Measurements from ENCODE around the gene HECTD3.
"Not testable (repeated sequence)": the region's sequence is repeated elsewhere in the genome, so short reads cannot be mapped to it uniquely, and the experiment has no call there.

The HECTD3 gene

DNA sequence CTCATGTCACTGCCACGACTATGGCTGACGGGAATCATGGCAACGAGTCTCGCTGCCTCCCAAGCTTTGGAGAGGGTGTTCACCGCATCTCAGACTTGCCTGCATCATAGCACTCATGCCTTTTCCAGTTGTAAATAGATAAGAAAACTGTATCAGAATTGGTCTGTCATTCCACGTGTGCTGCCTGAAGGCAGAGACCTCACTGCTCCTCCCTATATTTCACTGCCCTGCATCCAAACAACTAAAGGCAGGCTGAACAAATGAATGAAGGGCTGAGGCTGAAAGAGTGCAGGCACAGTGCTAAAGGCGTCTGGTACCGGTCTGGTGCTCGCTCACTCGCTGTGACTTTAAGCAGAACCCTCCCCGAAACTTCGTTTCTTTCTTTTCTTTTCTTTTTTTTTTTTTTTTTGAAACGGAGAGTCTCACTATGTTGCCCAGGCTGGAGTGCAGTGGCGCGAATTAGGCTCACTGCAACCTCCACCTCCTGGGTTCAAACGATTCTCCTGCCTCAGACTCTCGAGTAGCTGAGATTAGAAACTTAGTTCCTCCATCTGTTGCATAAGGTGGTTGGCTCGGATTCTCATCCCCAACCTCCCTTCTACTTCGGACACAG, 25.3 kb downstream of the HECTD3 start:
- DNase-seq, result no peak

DNA sequence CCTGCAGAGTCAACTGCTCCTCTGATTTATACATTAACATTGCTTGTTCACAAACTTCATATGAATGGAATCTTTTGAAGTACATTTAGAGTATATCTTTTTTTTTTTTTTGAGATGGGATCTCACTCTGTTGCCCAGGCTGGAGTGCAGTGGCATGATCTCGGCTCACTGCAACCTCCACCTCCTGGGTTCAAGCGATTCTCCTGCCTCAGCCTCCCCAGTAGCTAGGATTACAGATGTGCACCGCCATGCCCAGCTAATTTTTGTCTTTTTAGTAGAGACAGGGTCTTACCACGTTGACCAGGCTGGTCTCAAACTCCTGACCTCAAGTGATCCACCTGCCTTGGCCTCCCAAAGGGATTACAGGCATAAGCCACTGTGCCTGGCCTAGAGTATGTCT, 33.8 kb downstream of the HECTD3 start:
- DNase-seq, result not testable (repeated sequence)

DNA sequence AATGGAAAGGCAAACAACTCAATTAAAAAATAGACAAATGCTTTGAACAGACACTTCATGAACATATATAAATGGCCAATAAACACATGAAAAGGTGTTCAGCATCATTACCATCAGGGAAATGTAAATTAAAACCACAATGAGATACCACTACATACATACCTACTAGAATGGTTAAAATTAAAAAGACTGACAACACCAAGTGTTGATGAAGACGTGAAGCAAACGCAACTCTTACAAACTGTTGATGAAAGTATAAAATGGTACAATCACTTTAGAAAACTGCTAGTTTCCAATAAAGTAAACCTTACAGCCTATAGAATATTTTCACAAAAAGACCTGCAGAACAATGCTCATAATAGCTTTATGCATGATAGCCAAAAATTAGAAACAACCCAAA, 34.9 kb downstream of the HECTD3 start:
- DNase-seq, result no peak

DNA sequence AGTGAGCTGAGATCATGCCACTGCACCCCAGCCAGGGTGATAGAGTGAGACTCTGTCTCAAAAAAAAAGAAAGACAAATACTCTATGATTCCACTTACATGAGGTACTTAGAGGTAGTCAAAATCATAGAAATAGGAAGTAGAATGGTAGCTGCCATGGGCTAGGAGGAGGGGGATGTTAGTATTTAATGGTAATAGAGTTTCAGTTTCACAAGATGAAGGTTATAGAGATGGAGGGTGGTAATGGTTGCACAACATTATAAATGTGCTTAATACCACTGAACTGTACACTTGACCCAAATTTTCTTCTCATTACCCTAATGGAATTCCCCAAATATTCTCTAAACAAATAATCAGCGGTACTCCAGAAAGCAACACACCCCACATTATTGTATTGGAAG, 37.5 kb downstream of the HECTD3 start:
- no peak for DNase-seq

DNA sequence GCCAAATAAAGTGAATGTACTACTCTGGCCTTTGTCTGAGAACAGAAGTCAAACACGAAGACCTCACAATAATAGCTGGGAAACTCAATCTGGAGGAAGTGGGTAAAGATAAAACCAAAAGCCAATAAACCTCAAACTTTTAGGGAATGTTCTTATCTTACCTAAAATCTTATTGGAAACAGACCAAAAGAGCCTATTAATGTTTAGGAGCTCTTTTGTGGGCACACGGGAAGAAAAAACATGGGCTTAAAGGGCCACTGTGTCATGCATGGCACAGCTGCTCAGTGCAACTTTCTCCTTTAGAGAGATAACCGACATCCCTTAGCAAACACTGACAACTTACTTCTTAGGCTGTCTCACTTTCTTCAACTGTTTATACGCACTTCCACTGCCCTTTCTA, 40.8 kb downstream of the HECTD3 start:
- no peak for DNase-seq

DNA sequence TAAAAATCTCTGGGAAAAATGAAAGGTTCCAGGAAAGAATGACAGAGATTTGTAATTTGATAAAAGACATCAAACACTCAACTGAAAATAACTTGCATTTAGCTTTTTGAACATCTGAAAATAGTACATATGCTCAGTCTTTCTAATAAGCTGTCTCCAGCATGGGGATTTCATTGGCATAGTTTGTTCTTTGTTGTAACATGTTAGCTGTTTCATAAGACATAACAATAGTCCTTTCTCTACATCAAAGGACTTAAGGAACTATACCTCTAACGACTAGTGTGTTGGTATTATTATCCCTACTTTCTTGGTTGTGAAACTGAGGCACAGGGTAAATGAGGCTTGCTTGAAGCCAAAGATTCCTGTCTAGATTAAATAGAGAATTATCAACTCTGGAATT, 46.7 kb downstream of the HECTD3 start:
- DNase-seq, result no peak

DNA sequence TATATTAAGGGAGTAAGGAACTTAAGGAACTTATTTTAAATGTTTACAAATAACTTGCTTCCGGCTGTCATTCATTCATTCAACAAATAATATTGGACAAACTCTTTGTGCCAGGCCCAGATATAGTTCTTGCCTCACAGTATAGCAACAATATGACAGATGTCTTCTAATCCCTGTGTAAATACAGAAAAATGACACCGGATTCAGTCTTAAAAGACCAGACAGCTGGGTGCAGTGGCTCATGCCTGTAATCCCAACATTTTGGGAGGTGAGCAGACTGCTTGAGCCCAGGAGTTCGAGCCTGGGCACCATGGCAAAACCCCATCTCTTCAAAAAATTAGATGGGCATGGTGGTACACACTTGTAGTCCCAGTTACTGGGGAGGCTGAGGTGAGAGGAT, 48.4 kb downstream of the HECTD3 start:
- DNase-seq, result no peak

DNA sequence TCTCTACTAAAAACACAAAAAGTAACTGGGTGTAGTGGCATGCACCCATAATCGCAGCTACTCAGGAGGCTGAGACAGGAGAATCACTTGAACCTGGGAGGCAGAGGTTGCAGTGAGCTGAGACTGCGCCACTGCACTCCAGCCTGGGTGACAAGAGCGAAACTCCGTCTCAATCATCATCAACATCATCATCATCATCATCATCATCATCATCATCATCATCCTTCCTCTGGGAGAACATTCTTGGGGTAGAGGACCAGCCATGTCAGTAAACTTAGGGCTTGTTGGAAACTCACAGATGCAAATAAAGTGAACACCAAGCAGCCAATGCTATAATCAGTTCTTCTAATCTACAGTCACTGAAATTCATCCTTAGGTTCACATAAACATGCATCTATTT, 49.1 kb downstream of the HECTD3 start:
- not testable (repeated sequence) for DNase-seq

DNA sequence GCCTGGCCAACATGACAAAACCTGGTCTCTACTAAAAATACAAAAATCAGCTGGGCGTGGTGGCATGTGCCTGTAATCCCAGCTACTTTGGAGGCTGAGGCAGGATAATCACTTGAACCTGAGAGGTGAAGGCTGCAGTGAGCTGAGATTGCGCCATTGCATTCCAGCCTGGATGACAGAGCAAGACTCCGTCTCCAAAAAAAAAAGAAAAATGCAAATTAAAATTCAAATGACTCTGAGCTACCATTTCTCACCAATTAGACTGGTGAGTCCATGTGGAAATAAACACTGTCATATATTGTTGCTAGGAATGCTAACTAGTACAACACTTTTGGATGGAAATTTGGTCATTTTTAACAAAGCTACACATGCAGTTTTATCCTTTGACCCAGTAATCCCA, 53.6 kb downstream of the HECTD3 start:
- not testable (repeated sequence) for DNase-seq

DNA sequence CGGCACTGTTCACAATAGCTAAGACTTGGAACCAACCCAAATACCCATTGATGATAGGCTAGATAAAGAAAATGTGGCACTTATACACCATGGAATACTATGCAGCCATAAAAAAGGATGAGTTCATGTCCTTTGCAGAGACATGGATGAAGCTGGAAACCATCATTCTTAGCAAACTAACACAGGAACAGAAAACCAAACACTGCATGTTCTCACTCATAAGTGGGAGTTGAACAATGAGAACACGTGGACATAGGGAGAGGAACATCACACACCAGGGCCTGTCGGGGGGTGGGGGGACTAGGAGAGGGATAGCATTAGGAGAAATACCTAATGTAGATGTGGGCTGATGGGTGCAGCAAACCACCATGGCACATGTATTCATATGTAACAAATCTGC, 55.0 kb downstream of the HECTD3 start:
- DNase-seq, result not testable (repeated sequence)

All from cerebellar nuclear complex (tissue), 1 donor.